ENCODE measurements around the gene BACH2. TPM values are rescaled to one million over a fixed set of nuclear protein-coding genes. Genes with fewer than 3 reads are reported as not detected.
A peak's percentile ranks its signal among the peaks of the same experiment; 100 is the strongest.
"Not testable (repeated sequence)": the region's sequence is repeated elsewhere in the genome, so short reads cannot be mapped to it uniquely, and the experiment has no call there.

Gene BACH2
- total RNA-seq, 2 experiments from 2014 or later, result 60.7 to 66.9 TPM

GRCh38 chr6:89976694-89977020 is 320.0 kb downstream of the BACH2 start:
- POLR2A ChIA-PET, result interaction anchor here (1.2 to 3.3 kb wide), 3 partner anchors 10 to 24 kb away, joined by 3 to 10 read pairs (median 3); no protein-coding TSS in a partner anchor

GRCh38 chr6:89975991-89976693 is 320.5 kb downstream of the BACH2 start:
- ChIA-PET POLR2A (interaction anchor here (3.3 kb wide), 1 partner anchor 10 kb away, joined by 10 read pairs; no protein-coding TSS in a partner anchor), CTCF (interaction anchor here (0.8 to 2.4 kb wide), 6 partner anchors 10 to 503 kb away, joined by 3 to 11 read pairs (median 4); no protein-coding TSS in a partner anchor)
- H3K4me1 Mint-ChIP-seq (ENCODE audit: low read depth), result peaks cover 34% of the 10 kb centered on the region
- H3K4me3 Mint-ChIP-seq, result no peak overlapping the region
- no peaks in the 10 kb centered on the region for H3K9me3 Mint-ChIP-seq
- no peak for TF ChIP-seq CTCF (IDR thresholded peaks at IDR 0.05)
- no peaks in the 10 kb centered on the region for H3K27me3 Mint-ChIP-seq
- ATAC-seq (peak; percentile 45), DNase-seq (no peak)
- peaks cover 34% of the 10 kb centered on the region for H3K36me3 Mint-ChIP-seq (ENCODE audit: low read depth)
- intact Hi-C loops (cut with micrococcal nuclease), result no loop called here
- peak overlapping the region; percentile 80 for H3K27ac Mint-ChIP-seq

More at GRCh38 chr6:89976694-89977020, 320.0 kb downstream of the BACH2 start:
- Mint-ChIP-seq H3K36me3 (ENCODE audit: low read depth) (peaks cover 39% of the 10 kb centered on the region), H3K27ac (peak overlapping the region; percentile 80), H3K9me3 (no peaks in the 10 kb centered on the region), H3K27me3 (no peaks in the 10 kb centered on the region), H3K4me1 (ENCODE audit: low read depth) (peaks cover 39% of the 10 kb centered on the region), H3K4me3 (no peak overlapping the region)
- intact Hi-C loops (cut with micrococcal nuclease), result no loop called here
- no peak for ATAC-seq
- CTCF ChIA-PET, result interaction anchor here (0.8 to 2.4 kb wide), 4 partner anchors 10 to 36 kb away, joined by 3 to 11 read pairs (median 4); no protein-coding TSS in a partner anchor
- TF ChIP-seq CTCF (IDR thresholded peaks at IDR 0.05), result no peak
- no peak for DNase-seq

- H3K36me3 Mint-ChIP-seq (ENCODE audit: low read depth), result peaks cover 29% of the 10 kb centered on the region
- no peak overlapping the region for H3K4me3 Mint-ChIP-seq
- no peaks in the 10 kb centered on the region for H3K27me3 Mint-ChIP-seq
- DNase-seq, result no peak
- ChIA-PET CTCF (interaction anchor here (0.8 to 2.4 kb wide), 8 partner anchors 9 to 504 kb away, joined by 3 to 11 read pairs (median 4); no protein-coding TSS in a partner anchor), POLR2A (interaction anchor here (0.9 to 1.2 kb wide), 3 partner anchors 9 to 22 kb away, joined by 3 to 4 read pairs (median 3); no protein-coding TSS in a partner anchor)
- intact Hi-C loops (cut with micrococcal nuclease), result no loop called here
- no peaks in the 10 kb centered on the region for H3K9me3 Mint-ChIP-seq
- ATAC-seq, result no peak
- no peak for TF ChIP-seq CTCF (IDR thresholded peaks at IDR 0.05)
- H3K4me1 Mint-ChIP-seq (ENCODE audit: low read depth), result peaks cover 34% of the 10 kb centered on the region
- H3K27ac Mint-ChIP-seq, result peak overlapping the region; percentile 80
Measured at GRCh38 chr6:89975366-89975765, 321.3 kb downstream of the BACH2 start.

- Mint-ChIP-seq H3K4me1 (ENCODE audit: low read depth) (peaks cover 34% of the 10 kb centered on the region), H3K4me3 (no peak overlapping the region), H3K27me3 (no peaks in the 10 kb centered on the region), H3K27ac (no peak overlapping the region), H3K9me3 (no peaks in the 10 kb centered on the region), H3K36me3 (ENCODE audit: low read depth) (peaks cover 25% of the 10 kb centered on the region)
- ChIA-PET POLR2A (interaction anchor here (0.7 to 1.2 kb wide), 5 partner anchors 9 to 105 kb away, joined by 3 to 5 read pairs (median 4); no protein-coding TSS in a partner anchor), CTCF (interaction anchor here (1.4 to 2.0 kb wide), 6 partner anchors 9 to 504 kb away, joined by 3 to 5 read pairs (median 4); no protein-coding TSS in a partner anchor)
- intact Hi-C loops (cut with micrococcal nuclease), result no loop called here
- ATAC-seq, result no peak
- DNase-seq, result no peak
- TF ChIP-seq CTCF (IDR thresholded peaks at IDR 0.05), result no peak
Measured at GRCh38 chr6:89974834-89975233, 321.8 kb downstream of the BACH2 start.

GRCh38 chr6:89972025-89972381 is 324.6 kb downstream of the BACH2 start:
- no peaks in the 10 kb centered on the region for H3K27me3 Mint-ChIP-seq
- H3K9me3 Mint-ChIP-seq, result no peaks in the 10 kb centered on the region
- peaks cover 42% of the 10 kb centered on the region for H3K36me3 Mint-ChIP-seq (ENCODE audit: low read depth)
- H3K27ac Mint-ChIP-seq, result no peak overlapping the region
- TF ChIP-seq CTCF (IDR thresholded peaks at IDR 0.05), result no peak
- intact Hi-C loops (cut with micrococcal nuclease), result no loop called here
- peaks cover 50% of the 10 kb centered on the region for H3K4me1 Mint-ChIP-seq (ENCODE audit: low read depth)
- ChIA-PET POLR2A (interaction anchor here (1.0 kb wide), 1 partner anchor 10 kb away, joined by 3 read pairs; no protein-coding TSS in a partner anchor), CTCF (interaction anchor here (1.2 kb wide), 2 partner anchors 15 to 27 kb away, joined by 3 to 4 read pairs; no protein-coding TSS in a partner anchor)
- DNase-seq (no peak), ATAC-seq (no peak)
- no peak overlapping the region for H3K4me3 Mint-ChIP-seq

- intact Hi-C loops (cut with micrococcal nuclease); H3K27ac Mint-ChIP-seq; H3K27me3 Mint-ChIP-seq; DNase-seq; ATAC-seq; H3K4me3 Mint-ChIP-seq; H3K9me3 Mint-ChIP-seq: not testable (repeated sequence)
- Mint-ChIP-seq H3K4me1 (ENCODE audit: low read depth) (peaks cover 50% of the 10 kb centered on the region), H3K36me3 (ENCODE audit: low read depth) (peaks cover 47% of the 10 kb centered on the region)
- POLR2A ChIA-PET, result interaction anchor here (1.0 kb wide), 1 partner anchor 9 kb away, joined by 3 read pairs; no protein-coding TSS in a partner anchor
- CTCF ChIA-PET, result interaction anchor here (0.6 to 1.2 kb wide), 3 partner anchors 15 to 91 kb away, joined by 3 to 4 read pairs (median 3); no protein-coding TSS in a partner anchor
Measured at GRCh38 chr6:89971338-89972024, 325.2 kb downstream of the BACH2 start.
